ENCODE data around the gene GNAS. TPM values are rescaled to one million over a fixed set of nuclear protein-coding genes. Genes with fewer than 3 reads are reported as not detected.

Gene GNAS
- total and polyA plus RNA-seq, 2 donors: 483 to 784 TPM

DNA sequence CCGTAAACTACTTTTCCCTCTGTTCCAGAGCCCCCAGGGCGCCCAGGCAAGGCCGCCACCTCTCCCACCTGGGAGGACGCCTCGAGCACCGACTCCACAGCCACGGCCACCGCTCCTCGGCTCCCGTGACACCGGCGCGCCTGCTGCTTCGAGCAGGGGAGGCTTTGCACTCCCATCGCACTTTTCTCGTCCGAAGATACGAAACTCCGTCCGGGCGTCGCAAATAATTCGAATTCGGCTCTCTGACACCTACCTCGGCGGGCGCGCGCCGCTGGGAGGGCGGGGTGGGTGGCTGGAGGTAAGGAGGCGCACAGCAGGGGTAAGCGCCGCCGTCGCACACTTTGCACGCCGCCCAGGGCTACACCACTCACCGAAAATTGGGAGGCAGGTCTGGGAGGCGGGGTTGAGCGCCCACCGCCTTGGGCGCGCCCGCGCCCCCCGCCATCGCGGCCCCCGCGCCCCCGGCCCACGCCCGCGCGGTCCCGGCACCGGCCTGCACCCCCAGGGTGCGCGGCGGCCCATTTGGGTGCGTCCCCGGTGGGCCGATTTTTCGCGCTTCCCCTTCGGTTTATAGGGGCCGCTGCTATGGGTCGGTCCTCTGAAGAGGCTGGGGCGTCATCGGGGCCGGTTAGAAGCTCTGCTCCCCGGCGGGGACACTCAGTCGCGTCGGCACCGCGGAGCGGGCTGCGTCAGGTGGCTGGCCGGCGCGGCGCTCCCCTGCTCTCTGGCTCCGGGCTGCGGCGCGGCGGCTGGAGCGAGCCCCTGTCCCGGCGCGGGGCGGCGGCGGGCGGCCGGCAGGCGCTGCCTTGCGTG, 36.2 kb downstream of the GNAS start:
- H3K4me1 ChIP-seq (ENCODE audit: insufficient read depth): no peaks in the 10 kb centered on the region
- H3K4me3 ChIP-seq (ENCODE audit: low read depth, low read length): peak overlapping the region; percentile 99
- H3K27ac ChIP-seq (ENCODE audit: low read depth): peak overlapping the region; percentile 77
- WGBS: 58% methylated on average over 101 of the region's 101 CpGs
- no peak for DNase-seq (ENCODE audit: extremely low spot score)
- no peaks in the 10 kb centered on the region for H3K36me3 ChIP-seq (ENCODE audit: insufficient read depth)

DNA sequence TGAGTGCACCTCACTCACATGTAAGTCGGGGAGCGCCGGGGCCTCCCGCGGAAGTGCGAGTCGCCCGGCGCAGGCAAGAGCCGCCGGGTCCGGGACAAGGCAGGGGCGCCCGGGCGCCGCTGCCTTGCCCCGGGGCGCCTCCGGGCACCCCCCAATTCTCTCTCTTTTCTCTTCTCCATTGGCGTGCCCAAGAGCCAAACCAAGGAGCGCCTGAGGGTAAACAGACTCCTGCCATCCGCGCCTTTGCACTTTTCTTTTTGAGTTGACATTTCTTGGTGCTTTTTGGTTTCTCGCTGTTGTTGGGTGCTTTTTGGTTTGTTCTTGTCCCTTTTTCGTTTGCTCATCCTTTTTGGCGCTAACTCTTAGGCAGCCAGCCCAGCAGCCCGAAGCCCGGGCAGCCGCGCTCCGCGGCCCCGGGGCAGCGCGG, 36.8 kb downstream of the GNAS start:
- H3K27ac ChIP-seq (ENCODE audit: low read depth): no peak overlapping the region
- DNase-seq (ENCODE audit: extremely low spot score): no peak
- H3K4me3 ChIP-seq (ENCODE audit: low read depth, low read length): peak overlapping the region; percentile 99
- H3K36me3 ChIP-seq (ENCODE audit: insufficient read depth): no peaks in the 10 kb centered on the region
- 47% methylated on average over 35 of the region's 35 CpGs for WGBS
- H3K4me1 ChIP-seq (ENCODE audit: insufficient read depth): no peaks in the 10 kb centered on the region

DNA sequence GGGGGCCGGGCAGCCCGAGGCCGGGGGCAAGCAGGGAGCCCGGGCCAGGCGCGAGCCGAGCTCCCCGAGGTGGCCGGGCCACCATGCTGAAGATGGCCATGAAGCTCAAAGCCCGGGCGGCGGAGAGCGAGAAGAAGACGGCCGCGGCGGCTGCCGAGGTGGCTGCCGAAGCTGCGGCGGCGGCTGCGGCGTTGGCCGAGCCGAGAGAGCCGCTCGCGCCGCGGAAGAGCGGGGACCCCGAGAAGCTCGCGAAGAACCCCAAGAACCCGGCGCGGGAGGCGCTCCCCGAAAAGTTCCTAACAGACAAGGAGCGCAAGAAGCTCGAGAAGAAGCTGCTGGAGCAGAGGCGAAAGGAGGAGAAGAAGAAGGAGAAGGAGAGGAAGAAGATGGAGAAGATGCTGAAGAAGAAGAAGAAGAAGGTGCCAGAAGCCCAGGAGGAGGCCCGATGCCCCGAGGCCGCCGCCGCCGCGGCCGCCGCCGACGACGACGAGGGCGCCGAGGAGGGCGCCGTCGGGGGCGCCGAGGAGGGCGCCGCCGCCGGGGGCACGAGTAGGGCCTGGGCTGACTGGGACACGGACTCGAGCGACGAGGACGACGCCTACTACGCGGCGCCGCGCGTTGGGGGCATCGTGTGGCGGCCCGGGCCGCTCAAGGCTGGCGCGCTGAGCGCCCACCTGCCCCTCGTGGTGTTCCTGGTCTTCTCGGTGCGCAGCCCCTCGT, 37.4 kb downstream of the GNAS start:
- Histone ChIP-seq H3K27ac (ENCODE audit: low read depth) (peak overlapping the region; percentile 90), H3K36me3 (ENCODE audit: insufficient read depth) (no peaks in the 10 kb centered on the region), H3K4me3 (ENCODE audit: low read depth, low read length) (peak overlapping the region; percentile 99), H3K4me1 (ENCODE audit: insufficient read depth) (no peaks in the 10 kb centered on the region)
- DNase-seq (ENCODE audit: extremely low spot score): no peak
- WGBS: 28% methylated on average over 91 of the region's 91 CpGs

DNA sequence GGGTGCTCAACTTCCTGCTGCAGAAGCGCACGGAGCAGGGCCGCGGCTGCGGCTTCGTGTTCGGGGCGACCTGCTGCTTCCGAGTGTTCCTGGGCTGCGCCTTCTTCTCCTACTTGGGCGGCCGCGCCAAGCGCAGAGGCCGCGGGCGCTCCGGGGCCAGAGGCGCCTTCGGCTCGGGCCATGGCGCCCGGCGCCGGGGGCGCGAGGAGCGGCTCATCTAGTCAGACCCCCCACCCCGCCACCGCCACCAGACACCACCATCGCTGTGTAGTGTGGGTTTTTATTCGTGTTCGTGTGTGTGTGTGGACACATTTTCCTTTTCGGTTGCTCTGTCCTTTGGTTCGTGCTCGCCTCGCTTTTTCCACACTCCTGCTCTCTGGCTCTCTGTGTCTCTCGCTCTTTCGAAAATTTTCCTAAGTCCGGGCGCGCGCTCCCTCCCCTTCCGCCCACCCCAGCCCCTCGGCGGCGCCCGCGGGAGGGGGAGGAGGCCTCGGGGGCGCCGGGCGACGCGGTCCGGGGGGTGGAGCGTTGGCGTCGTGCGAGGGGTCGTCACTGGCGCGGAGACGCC, 38.1 kb downstream of the GNAS start:
- DNase-seq (ENCODE audit: extremely low spot score): peak; percentile 72
- under 1% methylated on average over 62 of the region's 64 CpGs for WGBS
- Histone ChIP-seq H3K36me3 (ENCODE audit: insufficient read depth) (no peaks in the 10 kb centered on the region), H3K4me3 (ENCODE audit: low read depth, low read length) (peak overlapping the region; percentile 99), H3K27ac (ENCODE audit: low read depth) (peak overlapping the region; percentile 90), H3K4me1 (ENCODE audit: insufficient read depth) (no peaks in the 10 kb centered on the region)

DNA sequence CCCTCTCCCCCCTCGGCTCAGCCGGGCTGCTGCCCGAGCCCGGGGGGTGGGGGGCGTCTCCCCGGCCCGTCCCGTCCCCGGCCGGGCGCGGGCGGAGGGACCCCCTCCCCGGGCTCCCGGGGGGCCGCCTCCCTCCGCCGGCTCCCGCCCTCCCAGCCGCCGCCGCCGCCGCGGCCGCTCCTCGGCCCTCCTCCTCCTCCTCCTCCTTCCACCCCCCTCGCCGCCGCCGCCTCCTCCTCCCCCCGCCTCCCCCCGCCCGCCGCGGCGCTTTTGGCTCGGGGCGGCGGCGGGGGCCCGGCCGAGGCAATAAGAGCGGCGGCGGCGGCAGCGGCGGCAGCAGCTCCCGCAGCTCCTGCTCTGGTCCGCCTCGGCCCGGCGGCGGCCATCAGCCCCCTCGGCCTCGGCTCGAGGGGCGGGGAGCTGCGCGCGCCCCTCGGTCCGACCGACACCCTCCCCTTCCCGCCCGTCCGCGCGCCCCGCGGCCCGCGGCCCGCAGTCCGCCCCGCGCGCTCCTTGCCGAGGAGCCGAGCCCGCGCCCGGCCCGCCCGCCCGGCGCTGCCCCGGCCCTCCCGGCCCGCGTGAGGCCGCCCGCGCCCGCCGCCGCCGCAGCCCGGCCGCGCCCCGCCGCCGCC, 38.7 kb downstream of the GNAS start:
- Histone ChIP-seq H3K36me3 (ENCODE audit: insufficient read depth) (no peaks in the 10 kb centered on the region), H3K4me3 (ENCODE audit: low read depth, low read length) (peak overlapping the region; percentile 99), H3K4me1 (ENCODE audit: insufficient read depth) (no peaks in the 10 kb centered on the region), H3K27ac (ENCODE audit: low read depth) (peak overlapping the region; percentile 99)
- DNase-seq (ENCODE audit: extremely low spot score): no peak
- 1% methylated on average over 83 of the region's 105 CpGs for WGBS

DNA sequence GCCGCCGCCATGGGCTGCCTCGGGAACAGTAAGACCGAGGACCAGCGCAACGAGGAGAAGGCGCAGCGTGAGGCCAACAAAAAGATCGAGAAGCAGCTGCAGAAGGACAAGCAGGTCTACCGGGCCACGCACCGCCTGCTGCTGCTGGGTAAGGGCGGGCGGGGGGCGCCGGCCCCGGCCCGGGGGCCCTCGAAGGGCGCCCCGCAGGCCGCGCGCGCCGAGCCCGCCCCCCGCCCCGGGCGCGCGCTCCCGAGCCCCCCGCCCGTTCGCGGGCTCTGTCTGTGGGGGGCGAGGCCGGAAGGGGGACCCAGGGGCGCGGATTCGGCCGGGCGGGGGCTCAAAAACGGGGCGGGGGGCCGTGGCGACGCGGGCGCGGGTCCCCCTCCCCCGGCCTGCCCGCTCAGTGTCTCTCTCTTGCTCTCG, 39.2 kb downstream of the GNAS start:
- DNase-seq (ENCODE audit: extremely low spot score): no peak
- Histone ChIP-seq H3K36me3 (ENCODE audit: insufficient read depth) (no peaks in the 10 kb centered on the region), H3K4me3 (ENCODE audit: low read depth, low read length) (peak overlapping the region; percentile 99), H3K27ac (ENCODE audit: low read depth) (peak overlapping the region; percentile 99), H3K4me1 (ENCODE audit: insufficient read depth) (no peaks in the 10 kb centered on the region)
- whole genome bisulfite sequencing: under 1% methylated on average over 55 of the region's 55 CpGs

DNA sequence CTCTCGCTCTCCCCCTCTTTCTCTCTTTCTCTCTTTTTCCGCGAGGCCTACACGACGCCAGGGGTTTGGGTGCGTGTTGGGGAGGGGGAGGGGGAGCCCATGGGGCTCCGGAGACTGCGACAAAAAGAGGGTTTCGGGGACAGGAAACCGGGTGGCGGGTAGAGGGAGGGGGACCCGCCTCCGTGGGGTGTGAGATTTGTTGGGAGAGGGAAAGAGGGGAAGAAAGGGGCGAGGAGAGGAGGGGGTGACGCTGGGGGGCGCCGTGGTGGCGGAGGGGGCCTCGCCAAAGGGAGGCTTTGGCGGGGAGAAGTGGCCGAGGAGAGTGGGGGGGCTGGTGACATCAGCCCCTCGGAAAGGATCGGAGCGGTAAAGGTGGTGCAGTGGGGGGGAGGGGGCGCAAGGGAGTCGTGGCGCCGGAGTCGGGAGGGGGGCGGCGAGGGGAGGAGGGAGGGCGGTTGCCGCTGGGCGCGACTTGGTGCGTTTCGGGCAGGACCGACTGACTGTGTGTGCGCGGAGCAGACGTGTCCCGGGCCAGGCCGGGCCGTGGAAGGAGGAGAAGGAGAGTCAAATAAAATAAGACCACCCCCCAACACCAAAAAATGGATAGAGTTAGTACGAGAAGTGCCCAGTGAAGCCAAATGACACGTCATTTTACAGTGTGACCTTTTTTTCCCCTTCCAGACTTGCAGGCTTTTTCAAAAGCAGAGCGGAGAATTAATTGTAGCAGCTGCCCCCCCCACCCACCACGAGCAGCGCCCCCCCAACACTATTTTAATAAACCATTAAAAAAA, 39.8 kb downstream of the GNAS start:
- Histone ChIP-seq H3K27ac (ENCODE audit: low read depth) (peak overlapping the region; percentile 99), H3K4me3 (ENCODE audit: low read depth, low read length) (peak overlapping the region; percentile 99), H3K36me3 (ENCODE audit: insufficient read depth) (no peaks in the 10 kb centered on the region), H3K4me1 (ENCODE audit: insufficient read depth) (no peaks in the 10 kb centered on the region)
- WGBS: under 1% methylated on average over 47 of the region's 49 CpGs
- DNase-seq (ENCODE audit: extremely low spot score): no peak

DNA sequence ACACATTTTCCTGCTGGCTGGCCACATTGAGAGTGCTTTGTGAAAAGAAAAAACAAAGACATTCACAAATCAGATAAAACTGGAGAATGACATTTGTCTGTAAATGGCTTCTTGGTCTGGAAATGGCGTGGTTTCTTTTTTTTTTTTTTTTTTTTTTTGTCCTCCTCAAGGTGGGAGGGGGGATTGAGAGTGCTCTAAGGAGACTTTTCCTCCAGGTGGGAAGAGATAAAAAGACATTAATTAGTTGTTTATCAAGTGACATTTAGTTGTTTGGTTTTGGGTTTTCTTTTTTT, 40.4 kb downstream of the GNAS start:
- WGBS: 0% methylated on average over 1 of the region's 1 CpG
- H3K36me3 ChIP-seq (ENCODE audit: insufficient read depth): no peaks in the 10 kb centered on the region
- peak overlapping the region; percentile 99 for H3K4me3 ChIP-seq (ENCODE audit: low read depth, low read length)
- peak overlapping the region; percentile 99 for H3K27ac ChIP-seq (ENCODE audit: low read depth)
- no peaks in the 10 kb centered on the region for H3K4me1 ChIP-seq (ENCODE audit: insufficient read depth)
- DNase-seq (ENCODE audit: extremely low spot score): no peak

DNA sequence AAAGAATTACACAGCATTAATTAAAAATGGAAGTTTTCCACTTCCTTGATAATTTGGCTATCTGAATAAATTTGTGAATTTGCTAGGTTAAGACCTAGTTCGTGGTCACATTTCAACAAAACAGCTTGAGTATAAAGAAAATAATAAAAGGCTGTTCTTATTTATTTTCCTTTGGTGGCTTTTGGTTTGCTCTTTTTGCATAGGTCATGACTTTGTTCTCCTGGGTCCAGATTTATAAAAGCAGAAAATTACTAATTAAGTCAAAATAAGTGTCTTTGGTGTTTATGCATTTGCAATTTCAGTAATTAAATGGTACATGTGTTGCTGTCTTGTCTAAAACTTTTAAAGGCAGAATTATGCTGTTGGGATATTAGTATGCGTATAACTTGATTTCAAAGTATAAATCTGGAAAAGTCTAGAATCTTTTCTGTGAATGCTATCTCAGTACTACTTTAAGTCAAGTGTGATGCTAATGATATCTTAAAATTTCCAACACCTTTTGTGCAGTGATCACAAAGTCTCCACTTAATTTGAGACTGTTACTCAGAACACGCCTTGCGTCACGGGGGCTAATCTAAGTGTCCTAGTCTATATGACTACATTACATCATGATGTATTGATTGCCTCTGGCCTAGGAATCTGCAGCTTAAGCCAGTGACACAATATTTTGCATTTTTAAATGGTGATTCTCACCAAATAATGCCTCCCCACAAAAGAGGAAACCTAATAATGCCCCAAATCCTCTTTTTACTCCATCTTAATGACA, 41.0 kb downstream of the GNAS start:
- Histone ChIP-seq H3K36me3 (ENCODE audit: insufficient read depth) (no peaks in the 10 kb centered on the region), H3K27ac (ENCODE audit: low read depth) (no peak overlapping the region), H3K4me3 (ENCODE audit: low read depth, low read length) (no peak overlapping the region), H3K4me1 (ENCODE audit: insufficient read depth) (no peaks in the 10 kb centered on the region)
- no peak for DNase-seq (ENCODE audit: extremely low spot score)
- WGBS: 60% methylated on average over 5 of the region's 5 CpGs

DNA sequence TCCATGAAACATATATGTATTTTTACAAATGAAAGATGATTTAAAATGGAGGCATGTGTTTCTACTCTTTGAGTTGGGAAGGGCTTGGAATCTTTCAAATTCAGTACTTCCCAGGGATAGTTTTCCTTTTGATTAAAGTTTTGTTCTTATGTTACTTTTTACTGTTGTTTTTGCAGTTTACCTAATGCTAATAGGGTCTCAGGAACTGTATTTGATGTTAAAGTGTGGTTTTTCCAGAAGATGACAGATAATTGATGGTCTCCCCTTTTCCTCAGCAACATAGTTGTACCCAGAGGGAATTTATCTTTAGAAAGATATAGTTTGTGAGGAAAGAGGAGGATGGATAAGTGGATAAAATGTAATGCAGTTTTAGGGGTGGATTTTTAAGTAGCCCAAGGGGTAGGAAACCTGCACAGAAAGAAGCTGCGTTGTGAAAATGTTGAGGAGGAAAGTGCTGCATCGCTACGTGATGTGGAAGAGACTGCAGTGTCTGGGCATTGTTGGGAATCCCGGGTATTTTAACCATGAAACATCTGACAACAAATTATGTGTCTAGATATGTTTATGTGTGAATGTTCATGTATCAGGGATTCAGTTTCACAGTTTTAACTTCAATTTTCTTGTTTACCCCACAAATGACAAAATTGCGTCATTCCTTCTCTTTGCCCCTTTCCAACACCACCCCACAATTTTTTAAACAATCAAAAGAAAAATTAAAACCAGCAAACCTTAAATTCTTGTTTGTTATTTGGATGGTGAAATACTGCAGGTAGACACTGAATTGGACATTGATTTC, 42.3 kb downstream of the GNAS start:
- no peaks in the 10 kb centered on the region for H3K36me3 ChIP-seq (ENCODE audit: insufficient read depth)
- DNase-seq (ENCODE audit: extremely low spot score): no peak
- no peak overlapping the region for H3K4me3 ChIP-seq (ENCODE audit: low read depth, low read length)
- H3K4me1 ChIP-seq (ENCODE audit: insufficient read depth): no peaks in the 10 kb centered on the region
- no peak overlapping the region for H3K27ac ChIP-seq (ENCODE audit: low read depth)
- WGBS: 23% methylated on average over 5 of the region's 5 CpGs

DNA sequence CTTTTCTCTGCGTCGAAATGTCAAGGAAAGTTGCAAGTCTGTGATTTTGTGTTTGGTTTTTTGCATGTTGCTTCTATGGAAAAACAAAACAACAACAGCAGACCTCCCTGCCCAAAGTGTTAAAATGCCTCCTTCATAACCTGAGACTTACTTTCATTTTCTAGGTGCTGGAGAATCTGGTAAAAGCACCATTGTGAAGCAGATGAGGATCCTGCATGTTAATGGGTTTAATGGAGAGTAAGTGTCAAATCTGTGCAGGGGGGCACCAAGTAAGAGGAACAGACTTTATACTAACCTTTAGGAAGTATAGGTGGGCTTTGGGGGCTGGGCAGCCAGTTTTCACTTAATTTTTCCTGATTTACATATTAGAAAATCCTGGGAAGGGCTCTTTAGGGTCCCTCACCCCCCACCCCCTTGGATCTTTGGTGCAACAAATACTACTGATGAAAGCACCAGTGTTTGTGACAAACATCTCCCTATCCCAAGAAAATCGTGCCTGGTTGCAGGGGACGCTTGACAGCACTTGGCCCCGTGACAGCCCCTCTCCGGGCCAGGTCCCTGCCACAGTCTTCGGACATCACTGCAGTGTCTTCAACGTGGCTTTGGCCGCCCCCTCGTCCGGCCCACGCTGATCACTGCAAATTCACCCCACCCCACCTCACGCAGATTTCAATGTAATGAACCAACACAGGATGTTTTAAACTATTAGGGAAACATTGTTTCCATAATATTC, 43.1 kb downstream of the GNAS start:
- Histone ChIP-seq H3K4me3 (ENCODE audit: low read depth, low read length) (peak overlapping the region; percentile 3), H3K4me1 (ENCODE audit: insufficient read depth) (no peaks in the 10 kb centered on the region), H3K27ac (ENCODE audit: low read depth) (peak overlapping the region; percentile 41), H3K36me3 (ENCODE audit: insufficient read depth) (no peaks in the 10 kb centered on the region)
- WGBS: 34% methylated on average over 13 of the region's 13 CpGs
- DNase-seq (ENCODE audit: extremely low spot score): no peak

All from urinary bladder (tissue), 4 donors.